SHP77 (cell line): ENCODE results near the gene SYNPR.

Source experiments
- DNase-seq, 2 experiments: peaks; one replicate each; lab custom pipeline; 2025; lab: John Stamatoyannopoulos, UW

The SYNPR gene

DNA sequence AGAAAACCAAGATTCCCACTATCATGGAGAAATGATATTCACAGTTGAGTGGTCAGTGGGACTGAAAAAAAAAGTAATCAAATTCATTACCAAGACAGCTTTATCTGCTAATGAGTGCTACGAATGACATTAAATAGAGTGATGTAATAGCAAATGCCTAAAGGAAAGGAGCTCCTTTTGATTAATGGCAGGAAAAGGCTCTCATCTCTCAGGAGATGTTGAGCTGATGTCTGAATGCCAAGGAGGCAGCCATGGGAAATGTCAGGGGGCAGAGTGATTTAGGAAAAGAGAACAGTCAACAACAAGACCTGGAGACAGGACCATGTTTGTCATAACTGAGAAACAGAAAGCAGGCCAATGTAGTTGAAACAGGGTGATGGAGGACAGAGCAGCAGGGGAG is 277.7 kb downstream of the SYNPR start:
- DNase-seq, result no peak

DNA sequence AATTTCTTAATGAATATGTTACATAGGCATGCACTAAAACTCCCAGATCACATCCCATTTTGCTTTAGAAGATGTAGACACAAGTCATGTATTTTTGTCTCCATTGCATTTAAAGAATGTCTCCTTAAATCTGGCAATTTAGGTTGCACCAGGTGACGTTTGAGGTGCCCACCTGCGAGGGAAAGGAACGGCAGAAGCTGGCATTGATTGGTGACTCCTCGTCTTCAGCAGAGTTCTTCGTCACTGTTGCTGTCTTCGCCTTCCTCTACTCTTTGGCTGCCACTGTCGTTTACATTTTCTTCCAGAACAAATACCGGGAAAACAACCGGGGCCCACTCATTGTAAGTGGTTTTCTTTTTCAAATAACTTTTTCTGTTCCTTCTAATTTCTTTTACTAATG is 278.3 kb downstream of the SYNPR start:
- no peak for DNase-seq

DNA sequence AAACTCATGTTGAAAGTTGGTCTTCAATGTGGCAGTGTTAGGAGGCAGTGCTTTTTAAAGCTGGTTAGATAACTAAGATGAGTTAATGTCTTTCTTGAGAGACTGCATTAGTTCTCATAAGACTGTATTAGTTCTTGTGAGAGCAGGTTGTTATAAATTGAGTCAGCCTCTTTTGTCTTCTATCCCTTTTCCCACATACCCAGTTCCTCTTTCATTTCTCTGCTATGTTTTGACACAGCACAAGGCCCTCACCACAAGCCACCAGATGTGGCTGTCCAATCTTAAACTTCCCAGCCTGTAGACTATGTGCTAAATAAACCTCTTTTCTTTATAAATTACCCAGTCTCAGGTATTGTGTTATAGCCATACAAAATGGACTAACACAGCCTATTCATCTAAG is 279.8 kb downstream of the SYNPR start:
- no peak for DNase-seq

DNA sequence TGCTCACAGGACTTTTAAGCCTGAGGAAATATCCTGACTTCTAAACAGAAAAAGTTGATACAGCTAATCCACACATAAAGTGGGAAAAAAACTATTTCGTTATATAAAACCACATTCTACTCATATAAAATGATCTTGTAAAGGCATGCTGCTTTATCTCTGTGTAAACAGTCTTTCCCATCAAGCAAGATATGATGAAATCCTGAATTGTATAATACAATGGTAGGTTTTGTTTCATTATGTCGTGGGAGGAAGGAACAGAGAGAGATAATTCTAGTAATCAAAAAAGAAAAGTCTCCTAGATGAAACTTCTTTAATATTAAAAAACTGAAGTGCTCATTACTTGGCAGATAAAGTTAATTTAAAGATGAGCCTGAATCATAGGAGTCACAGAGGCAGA is 281.8 kb downstream of the SYNPR start:
- no peak for DNase-seq

- DNase-seq, result no peak
These were observed 283.8 kb downstream of the SYNPR start for GRCh38 chr3:63561879-63562278.

- no peak for DNase-seq
These were observed 284.2 kb downstream of the SYNPR start for GRCh38 chr3:63562323-63562722.

DNA sequence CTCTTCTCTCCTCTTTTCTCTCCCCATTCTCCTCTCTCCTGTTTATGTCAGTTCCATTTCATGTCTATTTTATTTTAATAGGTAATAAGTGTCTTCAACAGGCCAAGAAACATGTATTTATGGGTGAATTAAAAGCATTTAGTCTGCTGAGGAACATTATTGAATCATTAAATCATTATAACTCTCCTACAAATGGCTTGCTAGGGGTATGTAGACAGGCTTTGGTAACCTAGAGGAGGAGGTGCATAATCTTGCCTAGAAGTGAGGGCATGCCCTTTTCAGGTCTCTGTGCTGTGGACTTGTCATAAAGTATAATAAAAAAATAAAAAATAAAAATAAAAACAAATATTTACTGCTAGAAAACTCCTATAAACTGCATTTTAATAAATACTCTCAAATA is 285.5 kb downstream of the SYNPR start:
- no peak for DNase-seq

DNA sequence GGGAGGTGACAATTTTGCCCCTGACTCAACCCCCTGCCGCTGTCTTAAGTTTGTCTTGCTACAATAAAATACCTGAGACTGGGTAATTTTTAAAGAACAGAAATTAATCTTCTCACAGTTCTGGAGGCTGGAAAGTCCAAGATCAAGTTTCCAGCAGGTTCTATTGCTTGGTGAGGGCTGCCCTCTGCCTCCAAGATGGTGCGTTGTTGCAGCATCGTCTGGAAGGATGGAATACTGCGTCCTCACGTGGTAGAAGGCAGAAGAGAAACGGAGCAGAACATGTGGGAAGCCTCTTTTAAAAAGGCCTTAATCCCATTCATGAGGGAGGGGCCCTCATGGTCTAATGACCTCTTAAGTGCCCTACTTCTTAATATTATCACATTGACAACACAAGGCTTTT is 287.1 kb downstream of the SYNPR start:
- no peak for DNase-seq

GRCh38 chr3:63571682-63572081 is 293.6 kb downstream of the SYNPR start:
- no peak for DNase-seq

GRCh38 chr3:63576846-63577245 is 298.7 kb downstream of the SYNPR start:
- no peak for DNase-seq

DNA sequence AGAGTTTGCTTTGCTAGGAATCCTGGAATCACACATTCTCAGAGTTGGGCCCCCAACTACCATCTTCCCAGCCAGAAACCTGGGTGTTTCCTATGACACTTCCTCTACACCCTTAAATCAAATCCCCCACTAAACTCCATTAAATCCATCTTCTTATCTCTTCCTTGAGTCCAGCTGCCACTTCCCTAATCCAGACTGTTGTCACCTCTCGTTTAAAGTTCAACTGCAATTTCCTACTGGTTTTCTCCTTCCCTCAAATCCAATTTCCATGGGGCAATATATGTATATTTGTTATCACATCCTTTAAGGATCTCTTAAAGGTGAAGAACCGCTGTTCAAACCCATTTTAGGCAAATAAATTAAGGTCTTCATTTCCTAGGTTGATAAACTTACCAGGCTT is 300.8 kb downstream of the SYNPR start:
- no peak for DNase-seq

GRCh38 chr3:63580151-63580550 is 302.0 kb downstream of the SYNPR start:
- no peak for DNase-seq

- DNase-seq, result no peak
These were observed 304.9 kb downstream of the SYNPR start for GRCh38 chr3:63582943-63583500.

GRCh38 chr3:63584681-63585080 is 306.6 kb downstream of the SYNPR start:
- no peak for DNase-seq

GRCh38 chr3:63585927-63586326 is 307.8 kb downstream of the SYNPR start:
- DNase-seq, result no peak

GRCh38 chr3:63588895-63589294 is 310.8 kb downstream of the SYNPR start:
- no peak for DNase-seq

- no peak for DNase-seq
These were observed 315.7 kb downstream of the SYNPR start for GRCh38 chr3:63593779-63594178.

- no peak for DNase-seq
These were observed 317.1 kb downstream of the SYNPR start for GRCh38 chr3:63595221-63595620.

DNA sequence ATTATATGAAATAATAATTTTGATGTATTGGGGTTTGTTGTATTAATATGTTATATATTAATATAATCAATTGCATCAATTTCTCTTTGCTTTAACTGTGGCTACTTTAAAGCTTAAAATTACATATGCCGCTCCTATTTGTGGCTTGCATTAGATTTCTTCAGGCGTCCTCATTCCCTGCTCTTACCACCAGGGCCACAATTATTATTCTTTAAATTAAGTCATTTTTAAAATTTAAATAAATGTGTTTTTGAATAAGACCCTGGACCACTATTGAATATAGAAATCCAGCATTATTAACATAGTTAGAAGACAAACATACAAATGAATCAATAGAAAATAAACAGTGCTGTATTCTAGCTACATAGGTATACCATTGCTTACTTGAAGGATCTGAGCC is 318.9 kb downstream of the SYNPR start:
- DNase-seq, result no peak

- DNase-seq, result no peak
These were observed 329.6 kb downstream of the SYNPR start for GRCh38 chr3:63607716-63608115.

- no peak for DNase-seq
These were observed 331.3 kb downstream of the SYNPR start for GRCh38 chr3:63609408-63609807.

DNA sequence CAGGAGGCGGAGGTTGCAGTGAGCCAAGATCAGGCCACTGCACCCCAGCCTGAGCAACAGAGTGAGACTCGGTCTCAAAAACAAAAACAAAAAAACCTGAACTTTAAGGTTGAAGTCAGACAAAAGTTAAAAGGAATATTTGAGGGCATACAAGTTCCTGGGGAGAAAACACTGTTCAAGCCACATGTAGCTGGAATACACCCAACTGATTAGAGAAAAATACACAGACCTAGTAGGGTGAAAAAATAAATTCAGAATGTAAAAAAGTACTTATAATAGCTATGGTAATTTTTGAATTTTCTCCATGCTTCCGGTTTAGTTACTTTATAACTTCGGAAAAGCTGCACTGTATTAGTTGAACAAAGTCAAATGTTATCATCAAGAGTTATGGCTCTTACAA is 331.7 kb downstream of the SYNPR start:
- no peak for DNase-seq

DNA sequence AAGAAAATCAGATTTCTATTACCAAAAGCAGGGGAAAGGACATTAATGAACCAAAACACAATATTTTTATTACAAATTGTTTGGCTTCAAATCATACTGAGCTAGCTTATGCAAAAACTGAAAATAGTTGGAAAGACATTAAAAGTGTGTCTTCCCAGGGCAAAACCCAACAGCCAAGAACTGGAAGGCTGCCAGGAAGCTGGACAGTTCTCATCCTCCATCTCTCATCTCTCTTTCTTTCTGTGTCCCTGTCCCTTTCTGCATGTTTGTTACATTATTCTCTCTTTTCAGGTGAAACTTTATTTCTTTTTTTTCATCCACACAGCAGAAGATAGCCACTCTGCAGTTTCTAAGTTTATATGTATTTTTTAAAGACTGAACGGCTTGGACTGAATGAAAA is 333.3 kb downstream of the SYNPR start:
- DNase-seq, result no peak

DNA sequence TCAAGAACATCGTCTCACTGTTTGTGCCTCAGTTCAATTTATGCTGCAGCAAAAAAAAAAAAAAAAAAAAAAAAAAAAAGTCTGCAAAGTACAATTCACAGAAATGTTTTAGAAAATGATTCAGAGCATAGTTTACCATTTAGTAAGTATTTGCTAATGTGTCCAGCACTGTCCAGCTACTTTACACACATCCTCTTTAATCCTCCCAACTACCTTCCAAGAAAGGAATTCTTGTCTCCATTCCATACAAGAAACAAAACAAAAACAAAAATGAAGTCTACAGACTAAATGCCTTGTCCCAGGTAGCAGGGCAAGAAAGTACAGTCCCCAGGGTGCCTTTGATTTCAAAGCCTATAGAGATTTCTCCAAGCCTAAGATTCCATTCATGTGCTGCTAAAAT is 335.5 kb downstream of the SYNPR start:
- DNase-seq, result no peak

GRCh38 chr3:63617391-63617790 is 339.3 kb downstream of the SYNPR start:
- no peak for DNase-seq
